Measurements from ENCODE around the gene HIPK2. TPM values are rescaled to one million over a fixed set of nuclear protein-coding genes. Genes with fewer than 3 reads are reported as not detected.
A peak's percentile ranks its signal among the peaks of the same experiment; 100 is the strongest.

The HIPK2 gene
- polyA plus RNA-seq, 1 donor = 12.6 TPM

DNA sequence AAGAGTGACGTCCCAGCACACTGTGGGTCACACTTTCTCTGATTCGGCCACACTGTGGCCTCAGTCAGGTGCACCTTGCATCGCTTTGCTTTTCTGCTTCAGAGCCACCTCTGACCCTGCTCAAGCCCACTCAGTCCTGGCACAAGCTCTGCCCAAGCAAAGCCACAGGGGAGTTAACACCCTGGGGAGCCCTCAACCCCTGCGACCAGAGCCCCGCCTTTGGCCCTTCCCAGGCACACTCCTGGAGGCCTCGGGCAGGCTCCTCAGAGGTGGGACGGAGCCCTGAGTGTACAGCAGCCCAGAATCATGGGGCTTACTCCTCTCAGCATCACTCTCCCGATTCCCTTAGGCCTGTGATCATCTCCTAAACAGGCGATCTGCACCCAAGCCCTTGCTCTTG, 71.0 kb downstream of the HIPK2 start:
- Histone ChIP-seq H3K36me3 (ENCODE audit: control insufficient read depth, insufficient read depth, low read length) (peaks cover 15% of the 10 kb centered on the region), H3K27ac (ENCODE audit: low read length) (no peak overlapping the region), H3K9me3 (ENCODE audit: control insufficient read depth, low read depth, low read length) (no peaks in the 10 kb centered on the region), H3K4me3 (ENCODE audit: low read length) (no peak overlapping the region), H3K4me1 (ENCODE audit: control insufficient read depth, insufficient read depth, low read length) (no peaks in the 10 kb centered on the region), H3K27me3 (ENCODE audit: control insufficient read depth, insufficient read depth, low read length) (no peaks in the 10 kb centered on the region)
- 100% methylated on average over 1 of the region's 9 CpGs for WGBS (ENCODE audit: insufficient coverage, low lambda C conversion rate)
- DNase-seq = no peak

DNA sequence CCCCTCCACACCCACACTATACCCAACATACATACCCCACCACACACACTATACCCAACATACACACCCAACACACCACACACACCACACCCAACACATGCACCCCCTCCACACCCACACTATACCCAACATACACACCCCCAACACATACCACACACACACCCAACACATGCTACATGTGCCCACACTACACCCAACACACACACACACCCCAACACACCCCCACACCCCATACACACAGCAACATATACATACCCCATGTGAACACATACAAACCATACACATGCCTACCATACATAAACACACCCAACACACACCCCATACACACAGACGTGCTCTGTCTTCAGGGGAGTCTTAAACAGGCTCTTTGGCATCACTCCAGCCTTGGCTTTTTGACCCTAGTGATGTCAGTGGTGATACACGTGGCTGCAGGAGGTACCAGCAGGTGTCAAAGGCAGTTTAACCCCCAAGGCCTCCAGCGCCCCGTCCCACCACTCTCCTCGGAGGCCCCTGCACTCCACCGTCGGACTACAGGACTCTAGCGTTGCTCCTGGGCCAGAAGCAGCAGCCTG, 73.4 kb downstream of the HIPK2 start:
- DNase-seq = no peak
- Histone ChIP-seq H3K4me3 (ENCODE audit: low read length) (no peak overlapping the region), H3K36me3 (ENCODE audit: control insufficient read depth, insufficient read depth, low read length) (peaks cover 14% of the 10 kb centered on the region), H3K27ac (ENCODE audit: low read length) (no peak overlapping the region), H3K9me3 (ENCODE audit: control insufficient read depth, low read depth, low read length) (no peaks in the 10 kb centered on the region), H3K4me1 (ENCODE audit: control insufficient read depth, insufficient read depth, low read length) (no peaks in the 10 kb centered on the region), H3K27me3 (ENCODE audit: control insufficient read depth, insufficient read depth, low read length) (no peaks in the 10 kb centered on the region)
- WGBS (ENCODE audit: insufficient coverage, low lambda C conversion rate) = no CpG with 5 or more reads among the region's 8 CpGs

DNA sequence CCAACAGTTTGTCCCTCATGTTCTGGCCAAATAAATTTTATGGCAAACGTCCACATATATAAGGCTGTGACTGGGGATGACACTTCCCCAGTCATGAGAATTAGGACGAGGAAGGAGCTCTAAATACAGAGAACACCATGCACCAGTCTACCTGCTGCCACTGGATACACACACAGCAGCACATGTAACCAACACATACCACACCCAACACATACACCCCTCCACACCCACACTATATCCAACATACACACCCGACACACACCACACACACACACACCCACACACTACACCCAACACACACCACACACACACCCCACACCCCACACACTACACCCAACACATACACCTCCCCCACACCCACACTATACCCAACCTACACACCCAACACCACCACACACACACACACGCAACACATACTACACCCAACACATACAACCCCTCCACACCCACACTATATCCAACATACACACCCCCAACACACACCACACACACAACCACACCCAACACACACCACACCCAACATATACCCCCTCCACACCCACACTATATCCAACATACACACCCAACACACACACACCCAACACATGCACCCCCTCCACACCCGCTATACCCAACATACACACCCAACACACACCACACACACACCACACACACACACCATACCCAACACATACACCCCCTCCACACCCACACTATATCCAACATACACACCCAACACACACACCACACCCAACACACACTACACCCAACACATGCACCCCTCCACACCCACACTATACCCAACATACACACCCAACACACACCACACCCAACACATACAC, 74.1 kb downstream of the HIPK2 start:
- Histone ChIP-seq H3K4me1 (ENCODE audit: control insufficient read depth, insufficient read depth, low read length) (no peaks in the 10 kb centered on the region), H3K36me3 (ENCODE audit: control insufficient read depth, insufficient read depth, low read length) (peaks cover 11% of the 10 kb centered on the region), H3K4me3 (ENCODE audit: low read length) (no peak overlapping the region), H3K27me3 (ENCODE audit: control insufficient read depth, insufficient read depth, low read length) (no peaks in the 10 kb centered on the region), H3K9me3 (ENCODE audit: control insufficient read depth, low read depth, low read length) (no peaks in the 10 kb centered on the region), H3K27ac (ENCODE audit: low read length) (no peak overlapping the region)
- 80% methylated on average over 1 of the region's 5 CpGs for WGBS (ENCODE audit: insufficient coverage, low lambda C conversion rate)
- no peak for DNase-seq

DNA sequence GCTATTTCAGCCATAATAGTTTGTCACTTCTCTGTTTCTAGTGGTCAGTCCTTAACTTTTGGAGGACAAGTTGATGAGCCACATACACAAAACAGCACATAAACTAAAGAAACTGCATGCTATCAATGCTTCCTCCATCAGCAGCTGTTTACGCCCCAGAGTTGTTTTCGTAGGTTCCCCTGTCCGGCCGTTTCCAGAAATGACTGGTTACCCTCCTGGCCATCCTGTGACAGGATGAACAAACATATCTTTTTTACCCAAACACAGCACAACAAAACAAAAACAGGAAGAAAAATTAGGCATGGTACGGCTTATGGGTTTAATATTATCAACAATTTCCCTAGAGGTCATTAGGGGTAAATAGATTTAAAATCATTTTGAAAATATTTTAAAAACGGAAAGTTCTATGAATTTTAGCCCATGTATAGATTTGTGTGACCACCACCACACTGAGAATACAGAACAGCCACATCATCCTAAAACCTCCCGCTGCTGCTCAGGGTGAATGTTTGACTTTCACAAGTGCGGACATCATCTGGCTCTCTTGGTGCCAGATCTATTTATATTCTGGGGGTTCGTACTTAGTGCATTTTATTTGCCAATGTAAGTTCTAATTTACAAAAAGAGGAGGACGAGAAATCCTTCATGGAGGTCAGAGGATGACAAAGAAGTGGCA, 74.8 kb downstream of the HIPK2 start:
- no peak for DNase-seq
- WGBS (ENCODE audit: insufficient coverage, low lambda C conversion rate) = 67% methylated on average over 1 of the region's 10 CpGs
- H3K36me3 ChIP-seq (ENCODE audit: control insufficient read depth, insufficient read depth, low read length) = peaks cover 7% of the 10 kb centered on the region
- no peak overlapping the region for H3K4me3 ChIP-seq (ENCODE audit: low read length)
- no peaks in the 10 kb centered on the region for H3K9me3 ChIP-seq (ENCODE audit: control insufficient read depth, low read depth, low read length)
- H3K27ac ChIP-seq (ENCODE audit: low read length) = peak overlapping the region; percentile 24
- no peaks in the 10 kb centered on the region for H3K4me1 ChIP-seq (ENCODE audit: control insufficient read depth, insufficient read depth, low read length)
- H3K27me3 ChIP-seq (ENCODE audit: control insufficient read depth, insufficient read depth, low read length) = no peaks in the 10 kb centered on the region

DNA sequence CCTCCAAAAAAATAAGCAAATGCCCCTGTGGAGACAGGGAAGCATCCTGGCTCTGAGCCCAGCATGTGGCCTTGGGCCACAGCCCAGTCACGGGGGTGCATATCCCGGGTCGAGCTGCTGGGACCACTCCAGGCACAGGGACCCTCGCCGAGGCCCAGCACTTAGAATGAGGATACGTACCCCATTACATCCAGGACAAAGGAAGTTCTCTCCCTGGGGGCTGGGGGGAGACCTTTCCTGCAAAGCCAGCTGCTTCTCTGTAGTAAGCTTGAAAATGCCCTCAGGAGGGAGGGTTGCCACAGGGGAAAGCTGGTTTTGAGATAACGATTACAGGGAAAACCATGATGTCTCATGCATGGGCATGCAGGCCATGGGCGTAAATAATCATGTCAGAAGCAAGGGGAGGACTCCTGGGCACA, 75.5 kb downstream of the HIPK2 start:
- Histone ChIP-seq H3K27ac (ENCODE audit: low read length) (peak overlapping the region; percentile 24), H3K27me3 (ENCODE audit: control insufficient read depth, insufficient read depth, low read length) (no peaks in the 10 kb centered on the region), H3K4me3 (ENCODE audit: low read length) (no peak overlapping the region), H3K4me1 (ENCODE audit: control insufficient read depth, insufficient read depth, low read length) (no peaks in the 10 kb centered on the region), H3K9me3 (ENCODE audit: control insufficient read depth, low read depth, low read length) (no peaks in the 10 kb centered on the region), H3K36me3 (ENCODE audit: control insufficient read depth, insufficient read depth, low read length) (peaks cover 7% of the 10 kb centered on the region)
- no CpG with 5 or more reads among the region's 8 CpGs for WGBS (ENCODE audit: insufficient coverage, low lambda C conversion rate)
- DNase-seq = no peak

DNA sequence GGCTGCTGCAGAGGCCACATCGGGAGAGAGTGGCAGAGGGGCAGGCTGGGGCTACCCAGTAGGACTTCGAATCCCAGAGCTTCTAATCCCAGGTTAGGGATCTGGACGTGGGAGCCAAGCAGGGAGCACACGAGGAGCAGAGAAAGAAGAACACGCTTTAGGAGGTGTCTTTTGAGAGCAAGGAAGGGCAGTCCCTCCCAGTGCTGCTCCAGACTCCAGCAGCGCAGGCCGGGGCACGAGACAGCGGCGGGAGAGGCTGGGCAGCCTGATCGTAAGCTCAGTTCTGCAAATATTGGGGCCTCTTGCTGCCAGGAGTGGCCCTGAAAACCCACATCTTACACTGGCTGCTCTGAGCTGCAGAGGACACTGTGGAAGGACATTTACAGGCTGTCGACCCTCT, 75.9 kb downstream of the HIPK2 start:
- H3K9me3 ChIP-seq (ENCODE audit: control insufficient read depth, low read depth, low read length) = no peaks in the 10 kb centered on the region
- H3K4me3 ChIP-seq (ENCODE audit: low read length) = no peak overlapping the region
- H3K4me1 ChIP-seq (ENCODE audit: control insufficient read depth, insufficient read depth, low read length) = no peaks in the 10 kb centered on the region
- WGBS (ENCODE audit: insufficient coverage, low lambda C conversion rate) = 80% methylated on average over 2 of the region's 12 CpGs
- no peak for DNase-seq
- H3K27ac ChIP-seq (ENCODE audit: low read length) = no peak overlapping the region
- peaks cover 4% of the 10 kb centered on the region for H3K36me3 ChIP-seq (ENCODE audit: control insufficient read depth, insufficient read depth, low read length)
- H3K27me3 ChIP-seq (ENCODE audit: control insufficient read depth, insufficient read depth, low read length) = no peaks in the 10 kb centered on the region

DNA sequence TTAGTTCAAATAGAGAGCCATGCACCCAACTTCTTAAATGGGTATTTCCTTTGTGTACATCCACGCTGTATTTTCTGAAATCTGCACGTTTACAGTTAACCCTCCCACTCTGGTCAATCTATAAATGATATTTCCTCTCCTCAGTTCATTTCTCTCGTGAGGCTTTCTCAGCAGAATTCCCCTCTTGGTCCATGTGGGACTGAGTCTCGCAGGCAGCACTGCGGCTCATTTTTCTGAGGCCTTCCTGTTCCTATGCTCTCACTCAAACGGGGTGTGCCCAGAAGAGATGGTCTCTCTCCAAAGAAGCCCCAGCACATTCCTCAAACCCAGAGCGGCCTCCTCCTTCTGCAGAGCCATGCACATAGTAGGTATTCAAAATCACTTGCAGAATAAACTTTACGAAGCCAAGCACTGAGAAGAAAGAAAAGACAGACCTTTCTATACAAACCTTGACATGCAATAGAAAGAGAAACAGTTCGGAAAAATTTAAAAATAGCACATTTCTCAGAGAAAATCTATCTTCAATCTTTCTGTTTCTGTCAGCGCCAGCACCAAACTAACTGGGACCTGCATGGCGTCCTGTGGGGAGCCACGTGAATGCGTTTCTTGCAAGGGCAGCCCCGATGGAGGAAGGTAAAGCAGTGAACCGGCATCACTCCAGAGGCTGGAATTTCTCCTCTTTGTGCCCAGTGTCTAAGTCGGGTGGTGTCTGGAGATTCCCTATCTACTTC, 77.1 kb downstream of the HIPK2 start:
- Histone ChIP-seq H3K27ac (ENCODE audit: low read length) (no peak overlapping the region), H3K4me3 (ENCODE audit: low read length) (no peak overlapping the region), H3K27me3 (ENCODE audit: control insufficient read depth, insufficient read depth, low read length) (no peaks in the 10 kb centered on the region), H3K36me3 (ENCODE audit: control insufficient read depth, insufficient read depth, low read length) (peaks cover under 1% of the 10 kb centered on the region), H3K4me1 (ENCODE audit: control insufficient read depth, insufficient read depth, low read length) (no peaks in the 10 kb centered on the region), H3K9me3 (ENCODE audit: control insufficient read depth, low read depth, low read length) (no peaks in the 10 kb centered on the region)
- DNase-seq = no peak
- WGBS (ENCODE audit: insufficient coverage, low lambda C conversion rate) = 100% methylated on average over 2 of the region's 16 CpGs

DNA sequence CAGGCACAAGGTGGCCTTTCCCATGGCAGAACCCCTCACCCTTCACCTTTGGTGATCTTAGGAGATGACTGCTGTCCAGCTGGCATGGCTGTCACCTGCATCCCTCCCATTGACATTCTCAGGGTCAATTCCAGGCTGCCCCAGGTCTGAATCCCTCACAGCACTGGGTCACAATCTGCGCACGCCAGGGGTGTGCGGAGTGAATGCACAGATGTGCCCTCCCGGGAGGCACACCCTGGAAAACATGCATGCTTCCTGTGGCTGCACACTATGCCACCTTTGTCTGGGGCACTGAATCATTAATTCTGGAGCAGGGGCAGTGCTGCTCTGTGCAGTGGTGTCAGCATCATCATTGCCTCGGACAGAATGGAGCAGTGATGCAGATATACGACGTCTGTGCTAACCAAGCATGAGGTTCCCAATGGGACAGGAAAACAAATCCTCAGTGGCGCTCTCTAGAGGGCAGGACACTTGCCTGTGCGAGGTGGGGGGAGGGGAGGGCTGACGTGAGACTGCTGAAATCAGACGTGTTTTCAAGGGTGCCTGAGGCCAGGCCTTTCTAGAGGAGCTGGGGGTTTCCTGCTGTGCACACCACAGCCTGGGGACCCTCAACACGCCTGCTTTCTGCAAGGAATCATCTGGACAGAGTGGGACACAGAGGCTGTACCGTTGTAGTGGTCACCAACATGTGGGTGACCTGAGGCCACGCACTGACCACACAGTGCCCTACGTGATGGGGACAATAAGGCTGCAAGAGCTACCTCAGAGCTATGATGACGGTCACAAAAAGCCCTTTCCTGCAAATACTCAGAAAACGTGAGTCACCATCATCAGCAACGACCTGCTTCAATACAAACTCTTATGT, 77.9 kb downstream of the HIPK2 start:
- Histone ChIP-seq H3K36me3 (ENCODE audit: control insufficient read depth, insufficient read depth, low read length) (no peaks in the 10 kb centered on the region), H3K27me3 (ENCODE audit: control insufficient read depth, insufficient read depth, low read length) (no peaks in the 10 kb centered on the region), H3K27ac (ENCODE audit: low read length) (no peak overlapping the region), H3K9me3 (ENCODE audit: control insufficient read depth, low read depth, low read length) (no peaks in the 10 kb centered on the region), H3K4me3 (ENCODE audit: low read length) (no peak overlapping the region), H3K4me1 (ENCODE audit: control insufficient read depth, insufficient read depth, low read length) (no peaks in the 10 kb centered on the region)
- no CpG with 5 or more reads among the region's 18 CpGs for WGBS (ENCODE audit: insufficient coverage, low lambda C conversion rate)
- no peak for DNase-seq

DNA sequence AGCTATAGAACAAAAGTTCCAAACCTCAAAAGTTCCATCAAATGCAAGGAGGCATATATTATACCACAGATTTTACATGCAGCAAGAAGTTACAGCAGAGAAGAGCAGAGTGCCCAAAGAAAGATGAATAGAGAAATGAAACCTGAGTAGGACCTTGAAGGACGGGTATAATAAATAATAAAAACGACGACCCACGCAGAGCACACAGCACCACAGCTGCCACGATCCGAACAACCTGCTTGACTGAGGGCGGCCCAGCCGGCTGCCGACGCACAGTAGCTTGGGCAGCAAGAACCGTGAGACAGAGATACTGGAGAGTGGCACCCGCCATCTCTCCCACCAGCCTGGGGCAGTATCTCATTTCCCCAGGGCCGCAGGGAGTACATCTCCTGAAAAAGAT, 79.0 kb downstream of the HIPK2 start:
- no peak for DNase-seq
- no peak overlapping the region for H3K4me3 ChIP-seq (ENCODE audit: low read length)
- no peaks in the 10 kb centered on the region for H3K4me1 ChIP-seq (ENCODE audit: control insufficient read depth, insufficient read depth, low read length)
- no peaks in the 10 kb centered on the region for H3K36me3 ChIP-seq (ENCODE audit: control insufficient read depth, insufficient read depth, low read length)
- no peak overlapping the region for H3K27ac ChIP-seq (ENCODE audit: low read length)
- H3K27me3 ChIP-seq (ENCODE audit: control insufficient read depth, insufficient read depth, low read length) = no peaks in the 10 kb centered on the region
- no peaks in the 10 kb centered on the region for H3K9me3 ChIP-seq (ENCODE audit: control insufficient read depth, low read depth, low read length)
- WGBS (ENCODE audit: insufficient coverage, low lambda C conversion rate) = no CpG with 5 or more reads among the region's 13 CpGs

Data from large intestine (tissue), 3 donors.